Upper lobe of left lung (tissue), 6 donors: ENCODE measurements around the gene SMARCA1. TPM values are rescaled to one million over a fixed set of nuclear protein-coding genes. Genes with fewer than 3 reads are reported as not detected.

ENCODE experiments used
- ATAC-seq, 2 donors: fragments of 200-7000 bp; cut with Tn5 transposase; one replicate each; pipeline ENCODE4 v1.9.1; 2022; ENCODE audit warnings: mild to moderate bottlenecking in 2 of 2, moderate library complexity in 2 of 2; ENCODE audit not compliant: low FRiP score in 2 of 2
- DNase-seq, 2 donors: peaks; one replicate each; pipeline ENCODE4 v3.0.0-alpha.2; 2019 to 2020
- H3K27ac ChIP-seq, 4 donors: fragments of 200-600 bp; sonication (generic); one replicate each; pipeline ENCODE4 v1.5.1; 2016 to 2019
- H3K27me3 ChIP-seq, 4 donors: fragments of 200-600 bp; sonication (generic); one replicate each; pipeline ENCODE4 v1.5.1; 2017 to 2019
- H3K36me3 ChIP-seq, 4 donors: fragments of 200-600 bp; sonication (generic); one replicate each; pipeline ENCODE4 v1.5.1; 2016 to 2019
- H3K4me1 ChIP-seq, 4 donors: fragments of 200-600 bp; sonication (generic); one replicate each; pipeline ENCODE4 v1.5.1; 2018 to 2019
- H3K4me3 ChIP-seq, 4 donors: fragments of 200-600 bp; sonication (generic); one replicate each; pipeline ENCODE4 v1.5.1; 2017 to 2019; ENCODE audit warnings: mild to moderate bottlenecking in 2 of 4, moderate library complexity in 1 of 4
- H3K9me3 ChIP-seq, 4 donors: fragments of 200-600 bp; sonication (generic); one replicate each; pipeline ENCODE4 v1.5.1; 2018 to 2019
- CTCF ChIP-seq, 6 experiments: fragments of 450-650 bp in 4 of 6; fragments of 200-600 bp in 2 of 6; sonication (generic) in 2 of 6; IDR thresholded peaks; one replicate each; pipeline ENCODE4 v1.5.1; 2016 to 2019; ENCODE audit warnings: antibody characterized with exemption in 6 of 6
- EP300 ChIP-seq, 4 donors: sonication (generic); formaldehyde crosslinking; IDR thresholded peaks; one replicate each; pipeline ENCODE4 v1.5.1; 2017; ENCODE audit warnings: antibody characterized with exemption in 4 of 4, control low read depth in 2 of 4
- POLR2A ChIP-seq, 4 donors: fragments of 450-650 bp; IDR thresholded peaks; one replicate each; pipeline ENCODE4 v1.5.1; 2016 to 2017; ENCODE audit warnings: antibody characterized with exemption in 4 of 4, mild to moderate bottlenecking in 2 of 4
- POLR2AphosphoS5 ChIP-seq, 2 donors: sonication (generic); formaldehyde crosslinking; IDR thresholded peaks; one replicate each; pipeline ENCODE4 v1.5.1; 2017; ENCODE audit warnings: antibody characterized with exemption in 2 of 2
- whole genome bisulfite sequencing, 2 donors: methylation state at CpG; one replicate each; pipeline ENCODE4 v1.1.5; 2017 to 2018; 5-methylcytosine and 5-hydroxymethylcytosine counted together
- total RNA-seq, 6 donors: library from RNA; depleted of rRNA in 4 of 6; stranded (reverse); fragments of >200 nt in 4 of 6; gene quantifications; one replicate each; pipeline versions ENCODE4 v1.1.0 to v1.2.1, GENCODE V29; 2016 to 2021
- donor health status: DM: no; HTN: no; CAD: no; lungs with moderate emphysema.
- donor health status: DM: no; HTN: yes; CAD: no; lungs with severe emphysema.

The SMARCA1 gene, protein sequence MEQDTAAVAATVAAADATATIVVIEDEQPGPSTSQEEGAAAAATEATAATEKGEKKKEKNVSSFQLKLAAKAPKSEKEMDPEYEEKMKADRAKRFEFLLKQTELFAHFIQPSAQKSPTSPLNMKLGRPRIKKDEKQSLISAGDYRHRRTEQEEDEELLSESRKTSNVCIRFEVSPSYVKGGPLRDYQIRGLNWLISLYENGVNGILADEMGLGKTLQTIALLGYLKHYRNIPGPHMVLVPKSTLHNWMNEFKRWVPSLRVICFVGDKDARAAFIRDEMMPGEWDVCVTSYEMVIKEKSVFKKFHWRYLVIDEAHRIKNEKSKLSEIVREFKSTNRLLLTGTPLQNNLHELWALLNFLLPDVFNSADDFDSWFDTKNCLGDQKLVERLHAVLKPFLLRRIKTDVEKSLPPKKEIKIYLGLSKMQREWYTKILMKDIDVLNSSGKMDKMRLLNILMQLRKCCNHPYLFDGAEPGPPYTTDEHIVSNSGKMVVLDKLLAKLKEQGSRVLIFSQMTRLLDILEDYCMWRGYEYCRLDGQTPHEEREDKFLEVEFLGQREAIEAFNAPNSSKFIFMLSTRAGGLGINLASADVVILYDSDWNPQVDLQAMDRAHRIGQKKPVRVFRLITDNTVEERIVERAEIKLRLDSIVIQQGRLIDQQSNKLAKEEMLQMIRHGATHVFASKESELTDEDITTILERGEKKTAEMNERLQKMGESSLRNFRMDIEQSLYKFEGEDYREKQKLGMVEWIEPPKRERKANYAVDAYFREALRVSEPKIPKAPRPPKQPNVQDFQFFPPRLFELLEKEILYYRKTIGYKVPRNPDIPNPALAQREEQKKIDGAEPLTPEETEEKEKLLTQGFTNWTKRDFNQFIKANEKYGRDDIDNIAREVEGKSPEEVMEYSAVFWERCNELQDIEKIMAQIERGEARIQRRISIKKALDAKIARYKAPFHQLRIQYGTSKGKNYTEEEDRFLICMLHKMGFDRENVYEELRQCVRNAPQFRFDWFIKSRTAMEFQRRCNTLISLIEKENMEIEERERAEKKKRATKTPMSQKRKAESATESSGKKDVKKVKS
- total RNA-seq = 10 to 100 TPM; 18.3 to 44.7 (median 29.5) TPM

- DNase-seq (peak; percentile 36 to 80), ATAC-seq (peak; percentile 81 to 87)
- WGBS, 2 donors = 0 to 43% methylated on average over 1 to 38 of the region's 54 CpGs
These were observed at the start of gene SMARCA1 for GRCh38 chrX:129523079-129523911. SMARCA1 (minus strand) TSS chrX:129523490; CDS start chrX:129523370, 120 bp downstream.

GRCh38 chrX:129572422-129572821, 49.1 kb upstream of the SMARCA1 start:
- Histone ChIP-seq H3K4me3 (no peak overlapping the region), H3K4me1 (no peaks in the 10 kb centered on the region), H3K27ac (no peak overlapping the region), H3K27me3 (no peaks in the 10 kb centered on the region), H3K36me3 (peaks cover 0 to 31% (median 4%) of the 10 kb centered on the region in 4 donors), H3K9me3 (no peaks in the 10 kb centered on the region)
- WGBS, 2 donors = 71 to 89% methylated on average over 2 of the region's 2 CpGs
- TF ChIP-seq CTCF (IDR thresholded peaks at IDR 0.05) (no peak), EP300 (IDR thresholded peaks at IDR 0.05) (no peak), POLR2AphosphoS5 (IDR thresholded peaks at IDR 0.05) (no peak), POLR2A (IDR thresholded peaks at IDR 0.05) (no peak)
- ATAC-seq (peak in 1 of 2 donors; percentile 43), DNase-seq (no peak)

More at GRCh38 chrX:129523079-129523911, at the start of gene SMARCA1:
- H3K27ac ChIP-seq = peak within 1 kb of the TSS; percentile 70 to 88 (median 84)
- H3K4me3 ChIP-seq = peak within 1 kb of the TSS; percentile 59 to 88 (median 67)
- TF ChIP-seq POLR2A (IDR thresholded peaks at IDR 0.05) (peak in 1 of 4 donors; percentile 47), EP300 (IDR thresholded peaks at IDR 0.05) (no peak), POLR2AphosphoS5 (IDR thresholded peaks at IDR 0.05) (peak; percentile 14 to 24), CTCF (IDR thresholded peaks at IDR 0.05) (no peak)
- no peaks in the 10 kb centered on the region for H3K36me3 ChIP-seq
- no peaks in the 10 kb centered on the region for H3K9me3 ChIP-seq
- peaks cover 0 to 10% (median 0%) of the 10 kb centered on the region in 4 donors for H3K4me1 ChIP-seq
- peaks cover 0 to 4% (median 0%) of the 10 kb centered on the region in 4 donors for H3K27me3 ChIP-seq

DNA sequence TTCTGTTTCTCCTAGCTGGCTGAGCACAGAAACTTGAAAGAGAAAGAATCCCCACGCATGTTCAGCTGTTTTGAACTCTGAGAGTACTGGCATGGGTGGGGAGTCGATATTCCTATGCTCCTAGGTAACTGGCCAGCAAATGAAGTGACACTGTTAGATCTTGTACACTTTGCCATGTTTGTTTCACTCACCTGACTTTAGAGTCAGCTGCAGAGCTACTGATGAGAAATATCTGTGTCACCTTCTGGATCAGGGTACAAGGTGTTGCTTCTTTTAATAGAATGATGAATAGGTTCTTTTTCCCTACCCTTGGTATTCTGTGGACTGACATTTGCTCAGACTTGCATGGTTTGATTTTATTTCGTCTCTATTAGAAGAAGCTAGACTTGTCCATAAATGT, 45.1 kb upstream of the SMARCA1 start:
- no peak for TF ChIP-seq POLR2A (IDR thresholded peaks at IDR 0.05)
- no peak for TF ChIP-seq POLR2AphosphoS5 (IDR thresholded peaks at IDR 0.05)
- no peak for TF ChIP-seq CTCF (IDR thresholded peaks at IDR 0.05)
- TF ChIP-seq EP300 (IDR thresholded peaks at IDR 0.05) = no peak
- ATAC-seq = no peak
- H3K9me3 ChIP-seq = no peaks in the 10 kb centered on the region
- peaks cover 0 to 14% (median 1%) of the 10 kb centered on the region in 4 donors for H3K36me3 ChIP-seq
- no peak for DNase-seq
- no peaks in the 10 kb centered on the region for H3K4me1 ChIP-seq
- no peaks in the 10 kb centered on the region for H3K27me3 ChIP-seq
- H3K4me3 ChIP-seq = no peak overlapping the region
- WGBS, 2 donors = 77 to 100% methylated on average over 3 of the region's 3 CpGs
- no peak overlapping the region for H3K27ac ChIP-seq

GRCh38 chrX:129566073-129566472, 42.8 kb upstream of the SMARCA1 start:
- Histone ChIP-seq H3K27ac (no peak overlapping the region), H3K9me3 (no peaks in the 10 kb centered on the region), H3K27me3 (no peaks in the 10 kb centered on the region), H3K4me3 (no peak overlapping the region), H3K4me1 (no peaks in the 10 kb centered on the region), H3K36me3 (peaks cover 0 to 28% (median 0%) of the 10 kb centered on the region in 4 donors)
- ATAC-seq (no peak), DNase-seq (no peak)
- 0 to 3% methylated on average over 1 of the region's 1 CpG for WGBS, 2 donors
- TF ChIP-seq CTCF (IDR thresholded peaks at IDR 0.05) (no peak), POLR2AphosphoS5 (IDR thresholded peaks at IDR 0.05) (no peak), EP300 (IDR thresholded peaks at IDR 0.05) (no peak)
